HG03521 (cell line): ENCODE data around the gene CADPS2.
"Not testable (repeated sequence)": the region's sequence is repeated elsewhere in the genome, so short reads cannot be mapped to it uniquely, and the experiment has no call there.

Source experiments
- ATAC-seq: cut with Tn5 transposase; IDR thresholded peaks from one replicate; pipeline ENCODE4 v1.9.1; 2021; ENCODE audit warnings: mild to moderate bottlenecking, moderate library complexity; ENCODE audit not compliant: unreplicated experiment

The CADPS2 gene

DNA sequence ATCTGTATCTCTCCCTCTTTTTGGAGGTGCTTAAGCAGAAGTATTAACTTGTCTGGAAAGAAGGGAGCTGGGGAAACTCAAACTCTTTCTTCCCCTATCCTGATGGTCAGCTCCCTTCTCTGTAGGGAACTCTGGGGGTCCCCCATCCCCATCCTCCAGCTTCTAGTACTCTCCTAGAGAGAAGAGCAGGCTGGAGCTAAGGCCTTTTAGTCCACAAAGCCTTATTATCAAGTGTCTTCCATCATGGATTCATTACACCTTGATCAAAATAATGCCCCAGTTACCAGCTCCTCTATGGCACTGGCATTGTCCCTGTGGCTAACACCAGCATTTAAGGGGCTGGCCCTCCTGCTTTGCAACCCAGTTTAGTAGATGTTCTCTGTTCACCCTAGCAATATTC lies 35.7 kb downstream of the CADPS2 start:
- no peak for ATAC-seq

DNA sequence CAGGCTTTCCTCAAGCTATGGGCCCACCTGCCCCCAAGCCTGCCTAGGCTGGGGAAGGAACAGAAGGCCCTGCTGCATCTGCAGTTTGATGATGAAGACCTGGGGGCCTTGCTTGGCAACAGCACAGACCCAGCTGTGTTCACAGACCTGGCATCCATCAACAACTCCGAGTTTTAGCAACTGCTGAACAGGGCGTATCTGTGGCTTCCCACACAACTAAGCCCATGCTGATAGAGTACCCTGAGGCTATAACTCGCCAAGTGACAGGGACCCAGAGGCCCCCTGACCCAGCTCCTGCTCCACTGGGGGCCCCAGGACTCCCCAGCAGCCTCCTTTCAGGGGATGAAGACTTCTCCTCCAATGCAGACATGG lies 36.3 kb downstream of the CADPS2 start:
- no peak for ATAC-seq

DNA sequence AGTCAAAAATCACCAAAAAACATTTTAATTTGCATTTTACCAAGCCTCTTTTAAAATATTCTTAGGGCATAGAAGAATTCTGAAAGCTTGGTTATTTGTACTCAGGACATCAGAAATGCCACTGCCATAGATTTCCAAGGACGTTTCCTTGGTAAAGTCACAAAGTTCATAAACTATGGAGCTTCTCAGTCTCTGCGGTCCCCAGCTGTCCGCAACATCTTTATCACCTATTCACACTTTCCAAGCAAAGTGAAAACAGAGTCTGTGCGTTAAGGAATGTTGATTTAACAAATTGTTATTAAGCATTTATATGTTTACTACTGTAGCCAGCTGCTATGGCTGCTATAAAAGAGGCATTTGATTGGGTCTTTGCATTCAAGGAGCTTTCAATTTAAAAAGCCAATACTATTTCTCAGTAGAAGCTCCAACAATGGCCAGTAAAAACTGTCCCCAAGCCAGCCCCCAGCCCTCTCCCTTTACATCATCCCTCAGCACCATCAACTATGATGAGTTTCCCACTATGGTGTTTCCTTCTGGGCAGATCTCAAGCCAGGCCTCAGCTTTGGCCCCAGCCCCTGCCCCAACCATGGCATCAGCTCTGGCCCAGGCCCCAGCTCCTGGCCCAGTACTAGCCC lies 36.8 kb downstream of the CADPS2 start:
- ATAC-seq = no peak

DNA sequence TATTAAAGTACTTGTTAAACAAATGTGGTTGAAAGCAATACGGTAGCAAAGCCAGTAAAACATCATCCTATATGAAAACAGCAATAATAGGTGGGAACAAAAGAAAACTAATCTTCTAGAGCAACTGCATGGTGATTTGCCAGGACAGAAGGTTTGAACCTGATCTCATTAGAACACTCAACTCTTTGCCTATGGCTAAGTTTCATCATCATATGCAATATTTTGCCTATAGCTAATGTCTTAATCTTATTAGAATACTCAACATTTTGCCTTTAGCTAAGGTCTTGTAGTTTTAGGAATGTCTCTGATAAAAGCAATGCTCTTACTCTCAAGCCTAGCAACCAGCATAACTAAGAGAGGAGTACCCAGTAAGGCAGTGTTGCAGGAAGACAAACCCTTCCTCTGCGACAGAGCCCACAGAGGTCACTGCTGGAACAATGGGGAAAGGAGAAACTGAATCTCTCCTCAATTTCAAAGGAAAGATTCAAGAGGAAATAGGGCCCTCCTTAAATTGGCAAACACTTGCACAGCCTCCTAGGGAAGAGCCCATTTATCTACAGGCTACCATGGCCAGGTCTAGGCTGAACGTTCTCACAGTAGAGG lies 38.3 kb downstream of the CADPS2 start:
- ATAC-seq = no peak

DNA sequence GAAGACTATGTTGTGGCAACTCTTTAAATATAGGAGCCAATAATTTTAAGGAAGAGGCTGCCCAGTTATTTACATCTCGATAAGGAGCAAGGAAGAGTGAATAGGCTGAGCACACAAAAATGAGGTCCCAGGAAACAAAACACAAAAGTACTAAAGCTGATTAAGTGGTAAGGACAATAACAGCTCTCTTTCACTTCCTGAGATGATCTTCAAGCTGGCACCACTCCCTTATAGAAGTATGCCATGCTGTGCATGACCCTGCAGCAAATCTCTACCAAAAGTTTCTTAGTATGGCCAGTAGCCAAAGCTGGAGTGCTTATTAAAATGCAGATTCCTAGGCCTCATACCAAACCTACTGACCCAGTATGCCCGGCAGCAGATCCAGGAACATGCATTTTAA lies 39.7 kb downstream of the CADPS2 start:
- no peak for ATAC-seq

DNA sequence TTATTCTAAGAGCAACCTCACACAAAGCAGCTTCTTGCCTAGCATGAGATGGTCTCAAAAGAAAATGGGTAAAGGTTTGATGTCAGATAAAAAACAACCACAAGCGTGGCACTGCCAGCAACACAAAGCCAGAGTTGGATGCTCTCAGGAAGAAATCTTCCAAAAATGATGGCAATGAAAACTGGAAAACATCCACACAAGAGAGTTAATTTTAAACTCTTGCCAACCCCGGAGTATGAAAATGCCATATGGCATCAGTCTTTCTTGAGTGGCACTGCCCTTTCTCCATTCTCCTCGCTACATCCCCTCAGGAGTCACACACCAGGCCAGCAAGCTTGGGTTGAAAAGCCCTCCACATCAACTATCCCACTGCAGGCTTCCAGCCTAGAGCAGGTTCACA lies 41.0 kb downstream of the CADPS2 start:
- ATAC-seq = no peak

DNA sequence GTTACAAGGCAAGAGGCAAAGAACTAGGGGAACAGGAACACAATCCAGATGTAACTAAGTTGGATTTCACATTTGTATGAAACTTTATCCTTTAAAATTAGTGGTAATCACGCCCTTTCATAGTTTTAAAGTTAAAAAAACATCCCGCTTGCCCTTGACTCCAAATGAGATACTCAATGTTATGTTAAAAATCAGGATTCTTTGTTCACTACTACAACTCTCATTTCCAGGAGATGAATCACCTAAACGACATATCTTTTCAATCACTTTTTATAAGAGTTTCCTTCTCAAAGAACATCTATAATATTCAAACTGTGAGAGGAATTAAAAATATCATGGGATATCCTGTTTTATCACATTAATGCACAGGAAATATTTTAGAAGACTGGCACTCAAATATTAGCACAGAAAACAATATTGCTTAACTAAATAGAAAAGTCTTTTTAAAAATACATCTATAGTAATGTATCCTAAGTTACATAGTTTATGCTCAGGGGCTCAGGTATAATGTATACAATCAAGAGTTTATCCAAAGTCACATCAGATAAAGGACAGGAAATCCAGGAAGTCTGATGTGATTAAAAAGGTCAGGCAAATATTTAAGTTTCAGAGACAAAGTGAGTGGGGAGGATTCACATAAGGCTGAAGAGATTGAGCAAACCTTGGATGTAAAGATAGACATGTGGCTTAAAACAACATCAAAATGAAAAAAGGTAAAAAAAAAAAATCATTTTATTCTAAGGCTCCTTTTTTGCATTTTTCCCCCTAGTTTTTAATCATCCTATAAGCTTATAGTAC lies 41.9 kb downstream of the CADPS2 start:
- no peak for ATAC-seq

DNA sequence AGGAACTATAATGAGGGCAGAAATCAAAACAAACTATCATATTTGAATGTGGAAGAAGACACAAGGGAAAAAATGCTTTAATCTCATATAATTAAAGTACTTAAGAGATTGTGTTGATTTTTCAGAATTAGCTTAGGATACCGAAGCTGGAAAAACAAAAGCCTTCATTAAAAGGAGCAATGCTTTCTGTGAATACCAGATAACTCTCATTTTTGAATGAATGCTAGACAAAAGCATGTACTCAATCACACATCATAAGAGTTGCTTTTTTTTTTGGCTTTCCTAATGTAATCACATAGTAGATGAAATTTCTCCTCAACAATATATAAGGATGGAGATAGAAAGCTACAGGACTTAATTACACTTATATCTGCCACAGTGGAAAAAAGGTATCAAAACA lies 43.3 kb downstream of the CADPS2 start:
- ATAC-seq = no peak

DNA sequence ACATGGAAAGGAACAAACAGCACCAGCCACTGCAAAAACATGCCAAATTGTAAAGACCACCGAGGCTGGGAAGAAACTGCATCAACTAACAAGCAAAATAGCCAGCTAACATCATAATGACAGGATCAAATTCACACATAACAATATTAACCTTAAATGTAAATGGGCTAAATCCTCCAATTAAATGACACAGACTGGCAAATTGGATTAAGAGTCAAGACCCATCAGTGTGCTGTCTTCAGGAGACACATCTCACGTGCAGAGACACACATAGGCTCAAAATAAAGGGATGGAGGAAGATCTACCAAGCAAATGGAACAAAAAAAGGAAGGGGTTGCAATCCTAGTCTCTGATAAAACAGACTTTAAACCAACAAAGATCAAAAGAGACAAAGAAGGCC lies 50.0 kb downstream of the CADPS2 start:
- not testable (repeated sequence) for ATAC-seq

DNA sequence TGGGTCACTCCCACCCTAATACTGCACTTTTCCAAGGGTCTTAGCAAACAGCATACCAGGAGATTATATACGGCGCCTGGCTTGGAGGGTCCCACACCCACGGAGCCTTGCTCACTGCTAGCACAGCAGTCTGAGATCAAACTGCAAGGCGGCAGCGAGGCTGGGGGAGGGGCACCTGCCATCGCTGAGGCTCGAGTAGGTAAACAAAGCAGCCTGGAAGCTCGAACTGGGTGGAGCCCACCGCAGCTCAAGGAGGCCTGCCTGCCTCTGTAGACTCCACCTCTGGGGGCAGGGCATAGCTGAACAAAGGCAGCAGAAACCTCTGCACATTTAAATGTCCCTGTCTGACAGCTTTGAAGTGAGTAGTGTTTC lies 51.7 kb downstream of the CADPS2 start:
- not testable (repeated sequence) for ATAC-seq

DNA sequence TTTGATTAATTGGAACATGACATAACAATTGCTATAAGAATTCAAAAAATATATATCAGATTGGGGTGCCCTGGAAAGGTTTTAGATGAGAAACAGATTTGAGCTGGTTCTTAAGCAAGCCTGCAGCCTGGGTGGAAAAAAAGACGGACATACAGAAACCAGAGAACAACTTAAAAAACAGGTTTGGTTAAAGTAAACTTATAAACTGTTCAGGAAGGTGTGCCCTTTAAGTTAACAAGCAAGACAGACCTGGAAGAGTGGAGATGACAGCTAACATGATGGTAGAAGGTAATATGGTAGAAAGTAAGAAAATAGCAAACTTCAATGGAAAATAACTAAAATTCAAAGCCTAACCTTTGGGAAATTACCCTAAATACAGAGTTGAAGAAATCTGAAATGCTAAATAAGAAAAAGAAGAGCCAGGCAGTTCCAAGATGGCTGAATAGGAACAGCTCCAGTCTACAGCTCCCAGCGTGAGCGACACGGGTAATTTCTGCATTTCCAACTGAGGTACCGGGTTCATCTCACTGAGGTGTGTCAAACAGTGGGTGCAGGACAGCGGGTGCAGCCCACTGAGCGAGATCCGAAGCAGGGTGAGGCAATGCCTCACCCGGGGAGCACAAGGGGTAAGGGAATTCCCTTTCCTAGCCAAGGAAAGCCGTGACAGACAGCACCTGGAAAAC lies 52.2 kb downstream of the CADPS2 start:
- no peak for ATAC-seq

DNA sequence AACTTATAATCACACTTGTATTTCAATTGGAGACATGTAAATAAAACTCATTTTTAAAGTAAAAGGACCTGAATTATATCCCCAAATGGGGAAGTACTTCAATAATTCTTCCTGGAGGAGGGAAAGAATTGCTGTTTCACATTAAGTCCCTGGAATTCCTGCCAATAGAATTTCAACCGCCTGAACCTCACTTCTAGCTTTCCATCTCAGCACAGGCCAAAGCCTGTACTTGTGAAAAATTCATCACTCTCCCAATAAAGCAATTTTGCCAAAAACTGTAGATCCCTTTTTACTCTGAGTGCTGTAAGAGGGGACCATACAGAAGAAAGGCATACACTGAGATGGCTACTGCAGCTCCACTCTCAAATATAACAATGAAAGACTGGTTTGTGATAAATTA lies 54.8 kb downstream of the CADPS2 start:
- ATAC-seq = no peak

DNA sequence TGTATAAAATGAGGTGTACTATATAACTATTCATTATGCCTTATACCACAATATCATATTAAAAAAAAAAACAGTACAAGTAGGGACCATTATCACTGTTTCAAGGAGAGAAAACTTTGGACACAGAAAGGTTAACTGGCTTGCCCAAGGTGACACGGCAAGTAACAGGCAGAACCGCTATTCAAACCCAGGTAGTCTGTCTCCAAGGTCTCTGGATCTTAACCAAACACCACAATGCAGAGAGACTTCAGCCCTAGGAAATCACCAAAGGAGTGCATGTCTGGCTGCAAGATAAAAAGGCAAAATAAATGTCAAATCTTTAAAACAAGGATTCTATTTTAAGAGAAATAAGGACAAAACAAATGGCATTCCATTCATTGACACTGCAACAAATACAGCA lies 56.3 kb downstream of the CADPS2 start:
- ATAC-seq = no peak

DNA sequence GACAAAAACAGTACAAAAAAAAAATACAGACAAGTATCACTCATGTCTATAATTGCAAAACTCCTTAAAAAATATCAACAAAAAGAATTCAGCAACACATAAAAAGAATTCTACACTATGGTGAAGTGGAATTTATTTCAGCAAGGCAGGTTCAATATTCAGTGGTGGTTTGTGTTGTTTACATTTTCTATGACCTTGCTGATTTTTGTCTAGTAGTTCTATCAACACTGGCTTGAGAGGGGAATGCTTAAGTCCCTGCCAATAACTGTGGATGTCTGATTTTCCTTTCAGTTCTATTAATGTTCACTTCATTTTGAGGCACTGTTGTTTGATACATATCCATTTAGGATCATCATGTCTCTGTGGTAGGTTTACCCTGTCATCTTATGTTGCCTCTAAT lies 58.5 kb downstream of the CADPS2 start:
- no peak for ATAC-seq

DNA sequence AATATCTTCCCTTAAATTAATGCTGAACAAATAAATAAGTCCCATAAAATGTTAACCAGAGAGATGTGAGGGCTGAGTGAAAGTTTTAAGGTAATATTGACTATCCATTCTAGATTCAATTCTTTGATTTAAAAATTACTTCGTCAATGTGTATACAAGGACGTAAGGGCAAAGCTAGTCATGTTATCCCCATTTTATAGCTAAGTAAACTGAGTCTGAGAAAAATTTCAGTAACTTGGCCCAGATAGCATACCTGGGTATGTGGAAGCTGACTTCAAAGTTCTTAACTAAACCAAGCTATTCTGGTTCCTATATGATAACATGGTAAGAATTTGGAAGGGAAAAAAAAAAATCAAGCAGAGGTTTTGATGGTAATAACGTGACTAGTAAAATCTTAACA lies 72.4 kb downstream of the CADPS2 start:
- no peak for ATAC-seq

DNA sequence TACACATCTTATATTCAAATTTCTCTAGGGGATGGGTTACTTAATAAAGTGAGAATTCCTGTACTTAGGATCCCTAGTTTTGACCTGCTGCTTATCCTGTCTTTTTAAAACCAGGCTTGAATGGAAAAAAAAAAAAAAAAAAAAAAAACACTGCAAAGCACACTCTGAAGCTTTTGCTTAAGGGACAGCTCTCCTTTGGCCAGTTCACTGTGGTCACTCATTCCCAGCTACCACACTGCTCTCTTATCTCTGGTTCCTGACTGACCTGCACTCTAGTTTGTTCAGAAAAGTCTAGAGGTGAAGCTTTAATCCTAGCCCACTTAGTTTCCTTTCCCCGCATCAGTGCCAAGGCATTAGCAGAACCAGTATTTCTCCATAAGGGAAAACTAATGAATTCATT lies 82.4 kb downstream of the CADPS2 start:
- no peak for ATAC-seq

DNA sequence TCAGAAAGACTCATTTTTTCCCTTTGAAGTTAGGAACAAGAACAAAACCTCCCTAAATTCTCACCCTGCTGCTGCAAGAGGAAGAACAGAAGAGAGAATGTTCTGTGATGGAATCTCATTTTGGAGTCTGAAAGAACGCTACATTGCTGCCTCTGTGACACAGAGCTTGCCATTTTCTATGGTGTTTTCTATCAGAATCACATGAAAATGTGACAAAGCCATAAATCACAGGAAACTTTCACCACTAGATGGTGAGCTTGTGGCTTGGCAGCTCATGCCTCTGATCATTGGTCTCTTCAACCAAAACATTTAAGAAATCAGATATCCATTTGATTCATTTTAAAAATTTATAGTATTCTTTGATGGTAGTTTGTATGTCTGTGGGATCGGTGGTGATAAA lies 82.9 kb downstream of the CADPS2 start:
- no peak for ATAC-seq

DNA sequence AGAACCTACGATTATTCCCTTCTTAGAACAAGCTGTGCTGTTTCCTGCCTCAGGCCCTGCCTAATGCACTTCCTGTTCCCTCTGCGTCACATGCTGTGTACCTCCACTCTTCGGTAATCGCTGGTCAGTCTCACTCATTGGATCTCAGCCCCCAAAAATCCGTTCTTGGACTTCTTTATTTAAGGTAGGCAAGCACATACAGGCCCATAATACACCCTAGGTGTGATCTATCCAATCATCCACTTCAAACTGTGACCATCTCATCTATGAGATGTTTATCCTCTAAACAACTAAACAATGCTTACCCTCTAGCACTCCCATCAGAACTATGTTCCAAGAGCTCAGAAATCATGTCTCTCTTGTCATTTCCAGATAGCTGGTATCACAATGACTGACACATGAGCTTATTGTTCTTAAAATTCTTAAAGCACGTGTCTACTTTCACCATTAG lies 83.9 kb downstream of the CADPS2 start:
- ATAC-seq = no peak

DNA sequence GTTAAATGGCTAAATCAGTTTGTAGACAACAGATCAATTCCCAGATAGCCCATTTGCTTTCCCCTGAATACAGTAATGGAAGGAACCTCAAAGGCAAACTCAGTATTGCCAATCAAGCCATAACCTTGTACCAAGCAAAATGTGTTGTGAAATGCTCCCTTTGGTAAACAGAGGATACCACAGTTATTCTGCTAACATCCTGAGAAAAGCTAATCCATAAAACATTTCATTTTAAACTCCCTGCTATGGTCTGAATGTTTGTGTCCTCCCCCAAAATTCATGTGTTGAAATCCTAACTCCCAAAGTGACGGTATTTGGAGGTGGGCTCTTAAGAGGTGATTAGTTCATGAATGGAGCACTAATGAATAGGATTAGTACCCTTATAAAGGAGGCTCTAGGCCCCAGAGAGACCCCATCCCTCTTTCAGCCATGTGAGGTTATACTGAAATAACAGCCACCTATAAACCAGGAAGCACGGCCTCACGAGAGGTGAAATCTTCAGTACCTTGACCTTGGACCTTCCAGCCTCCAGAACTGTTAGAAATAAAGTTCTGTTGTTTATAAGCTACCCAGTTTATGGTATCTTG lies 94.2 kb downstream of the CADPS2 start:
- no peak for ATAC-seq

DNA sequence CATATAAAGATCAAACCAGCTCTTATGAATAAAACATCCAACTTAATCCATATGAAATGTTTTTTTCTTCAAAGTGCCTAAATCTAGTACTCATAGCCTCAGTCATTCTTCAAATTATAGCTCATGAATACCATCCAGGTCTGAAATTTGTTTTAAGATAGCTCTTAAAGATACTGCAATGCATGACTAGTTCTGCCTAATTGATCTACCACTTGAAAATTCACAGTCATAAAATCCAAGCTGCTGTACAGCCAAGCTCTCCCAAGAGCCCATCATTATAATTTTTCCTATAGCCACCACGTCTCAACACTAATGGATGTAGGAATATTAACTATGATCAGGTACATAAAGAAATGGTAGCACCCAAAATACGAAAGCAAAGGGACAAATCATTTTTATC lies 95.7 kb downstream of the CADPS2 start:
- ATAC-seq = no peak

DNA sequence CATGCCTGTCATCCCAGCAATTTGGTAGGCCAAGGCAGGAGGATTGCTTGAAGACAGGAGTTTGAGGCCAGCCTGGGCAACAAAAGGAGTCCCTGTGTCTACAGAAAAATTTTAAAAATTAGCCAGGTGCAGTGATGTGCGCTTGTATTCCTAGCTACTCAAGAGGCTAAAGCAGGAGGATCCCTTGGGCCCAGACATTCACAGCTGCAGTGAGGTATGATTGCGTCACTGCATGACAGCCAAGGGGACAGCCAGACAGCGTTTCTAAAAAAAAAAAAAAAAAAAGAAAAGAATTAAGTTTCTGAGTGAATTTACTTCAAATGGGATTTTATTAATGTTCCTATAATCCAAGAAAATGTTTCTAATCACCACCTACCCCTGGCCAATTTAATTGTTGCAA lies 96.1 kb downstream of the CADPS2 start:
- no peak for ATAC-seq
